CD14-positive monocyte (primary cell): Measurements from ENCODE around the gene KIF25. TPM values are rescaled to one million over a fixed set of nuclear protein-coding genes. Genes with fewer than 3 reads are reported as not detected.
A peak's percentile ranks its signal among the peaks of the same experiment; 100 is the strongest.

Experiments
- DNase-seq, 3 donors: peaks; one replicate each; pipeline ENCODE4 v3.0.0-alpha.2; 2011 to 2022
- H2AFZ ChIP-seq: 2 replicates; pipeline ENCODE4 v1.6.0; 2012; ENCODE audit warnings: mild to moderate bottlenecking, low read depth, low read length, inconsistent platforms; ENCODE audit not compliant: insufficient read depth, poor library complexity, severe bottlenecking
- H3K27ac ChIP-seq, 2 donors: 1 replicate in 1 of 2; 2 replicates in 1 of 2; pipeline ENCODE4 v1.5.1; 2012 to 2013; ENCODE audit warnings: low read length in 2 of 2, control low read depth in 1 of 2, inconsistent platforms in 1 of 2, low read depth in 1 of 2, mild to moderate bottlenecking in 1 of 2
- H3K27me3 ChIP-seq, 2 donors: one replicate each; pipeline versions ENCODE4 v1.6.0 to v1.6.1; 2011 to 2013; ENCODE audit warnings: low read length in 2 of 2; ENCODE audit not compliant: control insufficient read depth in 2 of 2, insufficient read depth in 2 of 2
- H3K36me3 ChIP-seq, 2 donors: replicated peaks in 1 of 2; 1 replicate in 1 of 2; 2 replicates in 1 of 2; pipeline versions ENCODE4 v1.5.1 to v1.6.1; 2012 to 2013; ENCODE audit warnings: low read length in 2 of 2, control low read depth in 1 of 2, inconsistent platforms in 1 of 2, mild to moderate bottlenecking in 1 of 2; ENCODE audit not compliant: insufficient read depth in 2 of 2, control insufficient read depth in 1 of 2
- H3K4me1 ChIP-seq, 2 donors: 1 replicate in 1 of 2; 2 replicates in 1 of 2; pipeline versions ENCODE4 v1.5.1 to v1.6.1; 2012 to 2013; ENCODE audit warnings: low read length in 2 of 2, control low read depth in 1 of 2, inconsistent platforms in 1 of 2, mild to moderate bottlenecking in 1 of 2, moderate library complexity in 1 of 2; ENCODE audit not compliant: insufficient read depth in 2 of 2, control insufficient read depth in 1 of 2
- H3K4me2 ChIP-seq: replicated peaks from 2 replicates; pipeline ENCODE3; 2012; ENCODE audit warnings: low read length, moderate library complexity, mild to moderate bottlenecking; ENCODE audit not compliant: poor library complexity, severe bottlenecking; ENCODE audit errors: extremely low read depth
- H3K4me3 ChIP-seq, 3 experiments: fragments of 200-600 bp in 1 of 3; sonication (generic) in 1 of 3; replicated peaks in 1 of 3; 1 replicate in 2 of 3; 2 replicates in 1 of 3; pipeline ENCODE4 v1.5.1; 2011 to 2013; ENCODE audit warnings: low read length in 3 of 3, mild to moderate bottlenecking in 3 of 3, control low read depth in 2 of 3, low read depth in 2 of 3, inconsistent platforms in 1 of 3, moderate library complexity in 1 of 3
- H3K79me2 ChIP-seq: 2 replicates; pipeline ENCODE4 v1.6.0; 2012; ENCODE audit warnings: mild to moderate bottlenecking, control low read depth, inconsistent platforms, low read length, moderate library complexity; ENCODE audit not compliant: insufficient read depth
- H3K9ac ChIP-seq: 2 replicates; pipeline ENCODE4 v1.6.0; 2017; ENCODE audit warnings: low read length, mild to moderate bottlenecking; ENCODE audit not compliant: insufficient read depth, poor library complexity, severe bottlenecking
- H3K9me3 ChIP-seq, 2 donors: replicated peaks in 1 of 2; 1 replicate in 1 of 2; 2 replicates in 1 of 2; pipeline versions ENCODE4 v1.5.1 to v1.6.1; 2012 to 2013; ENCODE audit warnings: low read length in 2 of 2, control low read depth in 1 of 2; ENCODE audit not compliant: control insufficient read depth in 1 of 2, insufficient read depth in 1 of 2
- H4K20me1 ChIP-seq: 2 replicates; pipeline ENCODE4 v1.6.0; 2012; ENCODE audit warnings: mild to moderate bottlenecking, low read length, control low read depth, moderate library complexity; ENCODE audit not compliant: insufficient read depth
- H3K27ac Mint-ChIP-seq, 7 donors: one replicate each; pipeline ENCODE4 v1.8.0; 2020; ENCODE audit warnings: mild to moderate bottlenecking in 7 of 7, mixed read lengths in 7 of 7, moderate library complexity in 6 of 7, inconsistent platforms in 2 of 7
- H3K27me3 Mint-ChIP-seq, 3 donors: one replicate each; pipeline ENCODE4 v1.8.0; 2021 to 2022; ENCODE audit warnings: low read depth in 3 of 3, mild to moderate bottlenecking in 3 of 3, mixed read lengths in 3 of 3, moderate library complexity in 3 of 3, inconsistent platforms in 1 of 3
- H3K36me3 Mint-ChIP-seq, 2 donors: one replicate each; pipeline ENCODE4 v1.8.0; 2020; ENCODE audit warnings: mixed read lengths in 2 of 2, inconsistent platforms in 1 of 2, mild to moderate bottlenecking in 1 of 2
- H3K4me1 Mint-ChIP-seq: one replicate; pipeline ENCODE4 v1.8.0; 2020; ENCODE audit warnings: mild to moderate bottlenecking, mixed read lengths
- H3K4me3 Mint-ChIP-seq, 2 donors: one replicate each; pipeline ENCODE4 v1.8.0; 2020; ENCODE audit warnings: mild to moderate bottlenecking in 2 of 2, mixed read lengths in 2 of 2, moderate library complexity in 1 of 2
- H3K9me3 Mint-ChIP-seq, 7 donors: one replicate each; pipeline ENCODE4 v1.8.0; 2020 to 2022; ENCODE audit warnings: mixed read lengths in 7 of 7, mild to moderate bottlenecking in 6 of 7, moderate library complexity in 6 of 7, inconsistent platforms in 2 of 7
- CTCF ChIP-seq: fragments of 200-600 bp; IDR thresholded peaks from one replicate; pipeline ENCODE4 v1.8.0; 2022; ENCODE audit warnings: antibody characterized with exemption, mild to moderate bottlenecking
- WGBS: methylation state at CpG from one replicate; pipeline ENCODE4 v1.1.5; 2013; ENCODE audit warnings: missing lambda C conversion rate; ENCODE audit not compliant: insufficient coverage; 5-methylcytosine and 5-hydroxymethylcytosine counted together
- intact Hi-C, 2 donors: fragments of 100-400 bp; cut with micrococcal nuclease; formaldehyde crosslinking; loops; one replicate each; pipeline versions ENCODE4 v1.15.0 to v1.15.1; 2023
- polyA plus RNA-seq, 3 donors: library from polyadenylated mRNA; depleted of rRNA in 1 of 3; unstranded in 2 of 3; stranded (reverse) in 1 of 3; fragments of 300-500 nt in 2 of 3; fragments of >200 nt in 1 of 3; fragmentation: Illumina TruSeq in 2 of 3; gene quantifications; 1 replicate in 2 of 3; 2 replicates in 1 of 3; pipeline ENCODE4 v1.2.3, GENCODE V29; 2012 to 2021

Gene KIF25
- polyA plus RNA-seq, 3 donors: not detected

- Histone ChIP-seq H3K9me3 (peaks cover 62 to 76% of the 10 kb centered on the region in 2 donors), H3K9ac (no peak overlapping the region), H4K20me1 (no peaks in the 10 kb centered on the region), H2AFZ (no peak overlapping the region), H3K79me2 (no peaks in the 10 kb centered on the region), H3K27me3 (no peaks in the 10 kb centered on the region), H3K4me1 (no peaks in the 10 kb centered on the region), H3K36me3 (no peaks in the 10 kb centered on the region), H3K27ac (no peak overlapping the region), H3K4me2 (no peak overlapping the region), H3K4me3 (no peak overlapping the region)
- intact Hi-C loops: no loop called here
- Mint-ChIP-seq H3K9me3 (peaks cover 23 to 64% (median 52%) of the 10 kb centered on the region in 7 donors), H3K4me3 (no peak overlapping the region), H3K4me1 (no peaks in the 10 kb centered on the region), H3K36me3 (no peaks in the 10 kb centered on the region), H3K27me3 (peaks cover 0 to 5% (median 1%) of the 10 kb centered on the region in 3 donors), H3K27ac (peak overlapping the region in 1 of 7 donors; percentile 53)
- TF ChIP-seq CTCF: no peak
- WGBS: 94% methylated on average over 29 of the region's 29 CpGs
- no peak for DNase-seq
Observed at GRCh38 chr6:168042426-168043192, 45.1 kb downstream of the KIF25 start.

- Histone ChIP-seq H3K4me2 (no peak overlapping the region), H2AFZ (no peak overlapping the region), H3K4me1 (no peaks in the 10 kb centered on the region), H3K9me3 (peaks cover 55 to 69% of the 10 kb centered on the region in 2 donors), H3K27ac (no peak overlapping the region), H4K20me1 (no peaks in the 10 kb centered on the region), H3K9ac (no peak overlapping the region), H3K4me3 (no peak overlapping the region), H3K79me2 (no peaks in the 10 kb centered on the region), H3K36me3 (no peaks in the 10 kb centered on the region), H3K27me3 (no peaks in the 10 kb centered on the region)
- Mint-ChIP-seq H3K27me3 (peaks cover 0 to 5% (median 0%) of the 10 kb centered on the region in 3 donors), H3K36me3 (no peaks in the 10 kb centered on the region), H3K4me3 (no peak overlapping the region), H3K27ac (no peak overlapping the region), H3K4me1 (no peaks in the 10 kb centered on the region), H3K9me3 (peaks cover 23 to 57% (median 49%) of the 10 kb centered on the region in 7 donors)
- WGBS: 93% methylated on average over 13 of the region's 17 CpGs
- intact Hi-C loops: no loop called here
- DNase-seq: no peak
- no peak for TF ChIP-seq CTCF
Observed at GRCh38 chr6:168043193-168043847, 45.8 kb downstream of the KIF25 start.
